Osteocyte (in vitro differentiated cells): ENCODE measurements around the gene MATCAP1. TPM values are rescaled to one million over a fixed set of nuclear protein-coding genes. Genes with fewer than 3 reads are reported as not detected.

Source experiments
- DNase-seq: peaks from one replicate; pipeline ENCODE4 v3.0.0; 2021; ENCODE audit warnings: mixed read lengths; ENCODE audit not compliant: unreplicated experiment; ENCODE audit errors: extremely low spot score
- H3K27ac Mint-ChIP-seq: one replicate; pipeline ENCODE4 v1.8.0; 2021; ENCODE audit warnings: mild to moderate bottlenecking, mixed read lengths; ENCODE audit not compliant: unreplicated experiment
- H3K27me3 Mint-ChIP-seq: one replicate; pipeline ENCODE4 v1.8.0; 2021; ENCODE audit warnings: mixed read lengths; ENCODE audit not compliant: unreplicated experiment
- H3K36me3 Mint-ChIP-seq: one replicate; pipeline ENCODE4 v1.8.0; 2021; ENCODE audit warnings: mixed read lengths; ENCODE audit not compliant: unreplicated experiment
- H3K4me1 Mint-ChIP-seq: one replicate; pipeline ENCODE4 v1.8.0; 2021; ENCODE audit warnings: mixed read lengths; ENCODE audit not compliant: unreplicated experiment
- H3K4me3 Mint-ChIP-seq: one replicate; pipeline ENCODE4 v1.8.0; 2021; ENCODE audit warnings: mild to moderate bottlenecking, moderate library complexity, mixed read lengths; ENCODE audit not compliant: unreplicated experiment
- H3K9me3 Mint-ChIP-seq: one replicate; pipeline ENCODE4 v1.8.0; 2021; ENCODE audit warnings: mixed read lengths; ENCODE audit not compliant: unreplicated experiment
- CTCF ChIP-seq: fragments of 200-600 bp; sonication (generic); IDR thresholded peaks from 2 replicates; pipeline ENCODE4 v1.5.0; 2021; ENCODE audit warnings: antibody characterized with exemption, mild to moderate bottlenecking, moderate library complexity
- total RNA-seq: library from RNA; stranded (reverse); gene quantifications from 2 replicates; pipeline ENCODE4 v1.2.1, GENCODE V29; 2021

MATCAP1 gene
- total RNA-seq, 1 donor from 2014 or later: 35.7 TPM

GRCh38 chr16:67158637-67159600 is 24.8 kb downstream of the MATCAP1 start:
- Mint-ChIP-seq H3K4me3 (peak overlapping the region; percentile 85), H3K36me3 (peaks cover 2% of the 10 kb centered on the region), H3K27me3 (peaks cover 27% of the 10 kb centered on the region), H3K27ac (no peak overlapping the region), H3K4me1 (peaks cover 32% of the 10 kb centered on the region), H3K9me3 (no peaks in the 10 kb centered on the region)
- TF ChIP-seq CTCF: no peak
- DNase-seq: no peak

DNA sequence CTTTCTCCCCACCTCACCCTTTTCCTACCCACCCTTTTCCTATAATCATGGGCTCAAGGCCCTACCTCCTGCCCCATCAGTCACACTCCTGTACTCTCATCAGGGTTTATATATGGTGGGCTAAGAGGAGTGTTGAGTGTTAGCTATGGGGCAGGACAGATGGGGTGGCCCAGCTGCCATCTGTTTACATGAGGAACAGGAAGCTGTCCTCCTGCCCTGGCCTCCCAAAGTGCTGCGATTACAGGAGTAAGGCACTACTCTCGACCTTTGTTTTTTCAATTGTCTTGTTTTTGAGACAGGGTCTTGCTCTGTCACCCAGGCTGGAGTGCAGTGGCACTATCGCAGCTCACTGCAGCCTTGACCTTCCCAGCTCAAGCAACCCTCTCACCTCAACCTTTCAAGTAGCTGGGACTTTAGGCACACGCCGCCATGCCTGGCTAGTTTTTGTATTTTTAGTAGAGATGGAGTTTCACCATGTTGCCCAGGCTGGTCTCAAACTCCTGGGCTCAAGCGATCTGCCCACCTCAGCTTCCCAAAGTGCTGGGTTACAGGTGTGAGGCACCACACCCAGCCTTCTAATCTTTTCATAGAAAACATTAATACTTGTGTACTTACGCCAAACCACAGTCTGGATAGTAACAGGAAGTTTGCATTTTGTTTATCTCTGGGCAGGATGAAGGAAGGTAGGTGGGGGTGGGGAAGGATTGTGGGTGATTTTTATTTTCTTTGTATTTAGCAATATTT is 25.7 kb downstream of the MATCAP1 start:
- H3K27me3 Mint-ChIP-seq: peaks cover 26% of the 10 kb centered on the region

DNA sequence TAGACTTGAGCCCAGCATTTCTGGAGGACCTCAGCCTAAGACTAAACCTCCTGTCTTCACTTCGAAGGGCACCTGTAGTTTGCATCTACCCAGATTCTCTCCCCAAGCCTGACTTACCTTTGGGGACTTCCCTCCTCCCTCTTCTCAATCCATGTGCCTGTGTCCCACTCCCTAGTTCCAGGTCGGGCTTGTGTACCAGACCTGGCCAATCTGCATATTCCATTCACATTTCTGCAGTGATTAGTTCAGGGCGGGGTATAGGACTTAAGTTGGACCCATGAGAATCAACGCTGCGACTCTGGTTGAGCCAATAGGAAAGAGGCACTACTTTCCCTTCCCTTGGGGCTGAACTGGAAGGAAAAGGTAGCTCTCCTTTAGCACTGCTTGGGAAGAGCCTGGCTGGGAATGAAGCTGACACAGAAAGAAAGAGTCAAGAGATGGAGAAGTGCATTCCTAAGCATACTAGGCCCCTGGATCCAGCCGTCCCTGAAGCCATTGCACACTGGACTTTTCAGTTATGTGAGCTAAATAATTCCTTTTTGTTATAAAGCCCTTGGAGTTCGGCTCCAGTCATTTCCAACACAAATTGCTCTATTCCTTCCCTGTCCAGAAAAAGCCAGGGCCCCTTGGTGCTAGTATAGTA is 26.5 kb downstream of the MATCAP1 start:
- Mint-ChIP-seq H3K36me3 (peaks cover 2% of the 10 kb centered on the region), H3K9me3 (no peaks in the 10 kb centered on the region), H3K4me1 (peaks cover 25% of the 10 kb centered on the region), H3K4me3 (no peak overlapping the region), H3K27me3 (peaks cover 22% of the 10 kb centered on the region), H3K27ac (no peak overlapping the region)
- no peak for DNase-seq
- TF ChIP-seq CTCF: no peak

More for the DNA sequence above, 25.7 kb downstream of the MATCAP1 start:
- H3K36me3 Mint-ChIP-seq: peaks cover 2% of the 10 kb centered on the region
- H3K4me1 Mint-ChIP-seq: peaks cover 30% of the 10 kb centered on the region
- H3K9me3 Mint-ChIP-seq: no peaks in the 10 kb centered on the region
- H3K27ac Mint-ChIP-seq: no peak overlapping the region
- no peak for DNase-seq
- peak overlapping the region; percentile 85 for H3K4me3 Mint-ChIP-seq
- TF ChIP-seq CTCF: no peak

DNA sequence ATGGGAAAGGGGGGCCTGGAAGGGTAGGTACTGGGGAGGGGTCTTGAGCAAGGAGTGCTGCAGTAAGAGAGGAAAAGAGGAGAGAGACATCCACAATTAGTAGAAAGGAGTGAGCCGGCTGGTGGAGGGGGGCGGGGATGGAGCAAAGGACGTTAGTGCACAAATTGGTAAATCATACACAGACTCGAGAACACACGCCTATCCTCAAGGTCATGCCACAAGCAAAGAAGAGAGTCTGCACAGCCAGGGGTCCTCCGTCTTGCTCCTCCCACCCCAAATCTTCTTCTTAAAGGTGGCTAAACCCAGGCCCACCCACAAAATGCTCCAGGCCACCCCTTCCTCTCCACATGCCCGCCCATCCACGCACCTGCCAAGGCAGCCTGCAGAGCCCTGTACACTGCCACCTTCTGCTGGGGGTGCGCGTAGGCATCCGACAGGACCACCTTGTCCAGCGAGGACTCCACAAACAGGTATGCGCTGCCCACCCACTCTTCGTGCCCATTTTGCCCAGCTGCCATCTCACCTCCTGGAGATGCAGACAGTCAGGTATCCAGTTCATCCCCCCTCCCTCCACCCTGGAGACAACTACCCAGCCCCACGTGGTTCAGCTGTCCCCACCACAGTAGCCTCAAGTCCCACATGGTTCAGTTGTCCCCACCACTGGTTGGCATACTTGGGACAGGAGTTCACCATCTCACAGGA is 27.5 kb downstream of the MATCAP1 start:
- peaks cover 21% of the 10 kb centered on the region for H3K4me1 Mint-ChIP-seq
- no peaks in the 10 kb centered on the region for H3K9me3 Mint-ChIP-seq
- H3K27ac Mint-ChIP-seq: no peak overlapping the region
- H3K36me3 Mint-ChIP-seq: peaks cover 2% of the 10 kb centered on the region
- TF ChIP-seq CTCF: no peak
- H3K27me3 Mint-ChIP-seq: peaks cover 21% of the 10 kb centered on the region
- no peak overlapping the region for H3K4me3 Mint-ChIP-seq
- DNase-seq: no peak
